Thoracic aorta (tissue), 2 donors: ENCODE data around the gene RASAL1. TPM values are rescaled to one million over a fixed set of nuclear protein-coding genes. Genes with fewer than 3 reads are reported as not detected.

ENCODE experiments used
- ATAC-seq: fragments of 150-250 bp; one replicate; pipeline ENCODE4 v1.8.0; 2017; ENCODE audit warnings: low read depth; ENCODE audit not compliant: insufficient number of reproducible peaks, low FRiP score
- DNase-seq: peaks from one replicate; pipeline ENCODE4 v3.0.0-alpha.2; 2020; ENCODE audit warnings: low spot score
- H3K27ac ChIP-seq, 2 donors: fragments of 200-600 bp; sonication (generic); 1 replicate in 1 of 2; 2 replicates in 1 of 2; pipeline ENCODE4 v1.5.1; 2016; ENCODE audit warnings: mild to moderate bottlenecking in 2 of 2, moderate library complexity in 2 of 2
- H3K27me3 ChIP-seq: fragments of 200-600 bp; sonication (generic); replicated peaks from 2 replicates; pipeline ENCODE4 v1.6.0; 2016; ENCODE audit warnings: mild to moderate bottlenecking; ENCODE audit not compliant: insufficient read depth
- H3K36me3 ChIP-seq: fragments of 200-600 bp; sonication (generic); one replicate; pipeline ENCODE4 v1.5.1; 2016
- H3K4me1 ChIP-seq, 2 donors: fragments of 200-600 bp; sonication (generic); 1 replicate in 1 of 2; 2 replicates in 1 of 2; pipeline versions ENCODE4 v1.5.1 to v1.6.0; 2016; ENCODE audit warnings: low read depth in 2 of 2, mild to moderate bottlenecking in 1 of 2; ENCODE audit not compliant: control insufficient read depth in 1 of 2
- H3K4me3 ChIP-seq: fragments of 200-600 bp; sonication (generic); 2 replicates; pipeline ENCODE4 v1.5.1; 2016; ENCODE audit warnings: mild to moderate bottlenecking
- H3K9me3 ChIP-seq: fragments of 200-600 bp; sonication (generic); 2 replicates; pipeline ENCODE4 v1.5.1; 2016
- CTCF ChIP-seq: fragments of 200-600 bp; sonication (generic); IDR thresholded peaks from one replicate; pipeline ENCODE4 v1.5.1; 2019; ENCODE audit warnings: antibody characterized with exemption
- total RNA-seq, 2 donors: library from RNA; depleted of rRNA; stranded (reverse); fragments of >200 nt; gene quantifications; one replicate each; pipeline versions ENCODE4 v1.1.0 to v1.2.3, GENCODE V29; 2016

Gene RASAL1
- total RNA-seq, 2 donors from 2014 or later: 2.0 TPM; not detected in 1

- no peak for TF ChIP-seq CTCF
- Histone ChIP-seq H3K4me3 (no peak within 1 kb of the TSS), H3K27me3 (no peaks in the 10 kb centered on the region), H3K9me3 (peaks cover 3% of the 10 kb centered on the region), H3K4me1 (peaks cover 9 to 24% of the 10 kb centered on the region in 2 donors), H3K27ac (no peak within 1 kb of the TSS), H3K36me3 (no peaks in the 10 kb centered on the region)
- DNase-seq (no peak), ATAC-seq (no peak)
Observed at GRCh38 chr12:113149361-113150150, 14.0 kb upstream of the RASAL1 start, which contains the start of gene CFAP73. TSS of gene CFAP73 (plus strand) at chr12:113149724. CDS start at chr12:113149858, 134 bp downstream.

DNA sequence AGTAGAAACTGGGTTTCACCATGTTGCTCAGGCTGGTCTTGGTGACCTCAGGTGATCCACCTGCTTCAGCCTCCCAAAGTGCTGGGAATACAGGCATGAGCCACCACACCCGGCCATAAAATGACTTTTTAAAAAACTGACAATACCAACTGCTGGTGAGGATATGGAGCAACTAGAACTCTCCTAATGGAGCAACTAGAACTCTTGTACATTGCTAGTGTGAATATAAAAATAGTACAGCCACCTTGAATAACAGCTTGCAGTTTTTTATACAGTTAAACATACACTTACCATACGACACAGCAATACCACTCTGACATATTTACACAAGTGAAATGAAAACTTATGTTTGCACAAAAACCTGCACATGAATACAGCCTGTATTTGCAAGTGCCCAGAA, 11.4 kb upstream of the RASAL1 start:
- ATAC-seq: no peak
- H3K27me3 ChIP-seq: no peaks in the 10 kb centered on the region
- peaks cover 3% of the 10 kb centered on the region for H3K9me3 ChIP-seq
- no peak overlapping the region for H3K4me3 ChIP-seq
- no peak for TF ChIP-seq CTCF
- H3K36me3 ChIP-seq: no peaks in the 10 kb centered on the region
- H3K27ac ChIP-seq: no peak overlapping the region
- H3K4me1 ChIP-seq: peaks cover 0 to 4% of the 10 kb centered on the region in 2 donors
- DNase-seq: no peak

- Histone ChIP-seq H3K36me3 (no peaks in the 10 kb centered on the region), H3K4me1 (peaks cover 0 to 4% of the 10 kb centered on the region in 2 donors), H3K27ac (no peak overlapping the region), H3K9me3 (peaks cover 3% of the 10 kb centered on the region), H3K27me3 (no peaks in the 10 kb centered on the region), H3K4me3 (no peak overlapping the region)
- ATAC-seq (no peak), DNase-seq (no peak)
- TF ChIP-seq CTCF: no peak
Observed at GRCh38 chr12:113145720-113146551, 10.4 kb upstream of the RASAL1 start.

- peaks cover 3% of the 10 kb centered on the region for H3K9me3 ChIP-seq
- H3K27ac ChIP-seq: no peak overlapping the region
- H3K4me3 ChIP-seq: no peak overlapping the region
- no peak for TF ChIP-seq CTCF
- no peaks in the 10 kb centered on the region for H3K36me3 ChIP-seq
- ATAC-seq (no peak), DNase-seq (no peak)
- H3K4me1 ChIP-seq: peaks cover 0 to 4% of the 10 kb centered on the region in 2 donors
- H3K27me3 ChIP-seq: no peaks in the 10 kb centered on the region
Observed at GRCh38 chr12:113144806-113145205, 9.2 kb upstream of the RASAL1 start.

- Histone ChIP-seq H3K36me3 (no peaks in the 10 kb centered on the region), H3K27me3 (no peaks in the 10 kb centered on the region), H3K27ac (no peak overlapping the region), H3K4me3 (no peak overlapping the region), H3K4me1 (no peaks in the 10 kb centered on the region), H3K9me3 (peaks cover 3% of the 10 kb centered on the region)
- no peak for TF ChIP-seq CTCF
- no peak for DNase-seq
- no peak for ATAC-seq
Observed at GRCh38 chr12:113143959-113144358, 8.4 kb upstream of the RASAL1 start.
